ENCODE results near the gene NFKBIA. TPM values are rescaled to one million over a fixed set of nuclear protein-coding genes. Genes with fewer than 3 reads are reported as not detected.

The NFKBIA gene
- total RNA-seq (2021; fragmentation: NEBNext Ultra II Directional; extraction: Animal tissue kit (Norgen Biotek cat#: 25700)) (24.4 and 25.9 TPM in 2 replicates), polyA plus RNA-seq (2011; rRNA removed) (49.7 and 59.5 TPM in 2 replicates), polyA minus RNA-seq (2011; rRNA and poly(A)+ RNA removed) (54.4 and 66.5 TPM in 2 replicates)
- 41.5 TPM for polyA plus RNA-seq (2011; cell fraction: cytosol; rRNA removed)
- 100 TPM for polyA plus RNA-seq (2011; cell fraction: nucleus; rRNA removed)
- polyA plus RNA-seq (2012, experiment 1 of 2) = 29.4 to 34.3 TPM (median 31.5 TPM) in 4 replicates
- 38.2 TPM for polyA plus RNA-seq (2012, experiment 2 of 2)
- polyA plus RNA-seq (2013, experiment 1 of 2) = 18.4 TPM
- polyA plus RNA-seq (2013, experiment 2 of 2) = 18.3 TPM
- polyA minus RNA-seq (2011; cell fraction: cytosol; rRNA and poly(A)+ RNA removed) = 24.7 TPM
- 105 TPM for polyA minus RNA-seq (2011; cell fraction: nucleus; rRNA and poly(A)+ RNA removed)
- long read RNA-seq, experiment 1, transcript NFKBIA-201 (6 exons, 1,558 nt) = major isoform, 11 of 24 reads
- long read RNA-seq, experiment 1, partial matches to known transcripts = 3 of 24 reads
- long read RNA-seq, experiment 1, other reads (novel, unspliced or antisense) = 8 of 24 reads
- long read RNA-seq, experiment 2, partial matches to known transcripts = 5 of 9 reads
- long read RNA-seq, experiment 2, other reads (novel, unspliced or antisense) = 0 of 9 reads

GRCh38 chr14:35404449-35405303 lies at the start of gene NFKBIA:
Gene NFKBIA (minus strand): TSS chr14:35404749. CDS start chr14:35404644, 105 bp downstream.
- Histone ChIP-seq H3K14ac (ENCODE audit: insufficient read length) (no peak within 1 kb of the TSS), H3K79me1 (ENCODE audit: low read depth, low read length) (peaks cover 6% of the 10 kb centered on the region; the same call in 1 of the 2 replicates), H3K4ac (replicated peaks; ENCODE audit: insufficient read length, low read depth, low read length) (peak within 1 kb of the TSS; percentile 46), H4K20me1 (replicated peaks in 1 of 2; ENCODE audit: control insufficient read depth in 1 of 2, insufficient read depth in 2 of 2, low read length in 2 of 2) (peaks cover 2 to 3% of the 10 kb centered on the region in 2 experiments), H3K27ac (ENCODE audit: low read depth, low read length) (peak within 1 kb of the TSS; percentile 96), H2BK15ac (ENCODE audit: low read length) (no peak within 1 kb of the TSS), H3K23ac (ENCODE audit: insufficient read length) (no peak within 1 kb of the TSS), H3K9ac (replicated peaks in 1 of 4; ENCODE audit: extremely low read depth in 1 of 4, low read depth in 3 of 4, low read length in 3 of 4) (peak within 1 kb of the TSS; percentile 89 to 95 (median 91)), H4K8ac (ENCODE audit: extremely low read depth, insufficient read depth, low read length) (peak within 1 kb of the TSS; percentile 97), H4K91ac (replicated peaks; ENCODE audit: insufficient read length, low read length) (peak within 1 kb of the TSS; percentile 89), H2BK20ac (ENCODE audit: low read length) (0 out of 2 replicates have a peak within 1 kb of the TSS, but pooled peaks have one; percentile 61), H2AK5ac (ENCODE audit: low read depth, low read length) (0 out of 2 replicates have a peak within 1 kb of the TSS, but pooled peaks have one; percentile 71), H3K18ac (ENCODE audit: extremely low read depth, low read length) (peak within 1 kb of the TSS; percentile 94), H3K4me2 (ENCODE audit: insufficient read depth in 1 of 2, low read depth in 2 of 2, low read length in 2 of 2) (peak within 1 kb of the TSS; percentile 95 to 96), H4K5ac (ENCODE audit: insufficient read length, low read depth, low read length) (peak within 1 kb of the TSS; percentile 96), H3K4me3 (ENCODE audit: extremely low read depth in 1 of 4, insufficient read depth in 2 of 4, low read depth in 3 of 4, low read length in 4 of 4) (peak within 1 kb of the TSS; percentile 77 to 99 (median 90)), H3K56ac (replicated peaks; ENCODE audit: insufficient read length, low read depth, low read length) (peak within 1 kb of the TSS; percentile 93), H3K27me3 (replicated peaks in 1 of 4; ENCODE audit: control insufficient read depth in 3 of 4, extremely low read depth in 1 of 4, insufficient read depth in 3 of 4, low read length in 3 of 4) (no peaks in the 10 kb centered on the region), H3K36me3 (ENCODE audit: control insufficient read depth in 2 of 4, insufficient read depth in 4 of 4, low read length in 3 of 4) (peaks cover 12 to 31% (median 24%) of the 10 kb centered on the region in 4 experiments), H3K79me2 (ENCODE audit: control insufficient read depth in 1 of 2, insufficient read depth in 2 of 2, low read length in 2 of 2) (peaks cover 0 to 15% of the 10 kb centered on the region in 2 experiments; a peak in 3 of 4 replicates), H3K4me1 (replicated peaks in 1 of 4; ENCODE audit: control insufficient read depth in 3 of 4, insufficient read depth in 4 of 4, low read length in 3 of 4) (peaks cover 4 to 19% (median 12%) of the 10 kb centered on the region in 4 experiments), H3K23me2 (ENCODE audit: low read depth, low read length) (peaks cover 9% of the 10 kb centered on the region), H2BK12ac (ENCODE audit: low read depth, low read length) (peak within 1 kb of the TSS; percentile 84; the same call in 1 of the 2 replicates), H3K9me3 (ENCODE audit: insufficient read depth in 2 of 2, low read depth in 1 of 2, low read length in 1 of 2) (no peaks in the 10 kb centered on the region), H2AFZ (ENCODE audit: low read length) (peak within 1 kb of the TSS; percentile 52; the same call in 1 of the 2 replicates), H2BK120ac (replicated peaks; ENCODE audit: low read depth, low read length) (no peak within 1 kb of the TSS), H2BK5ac (ENCODE audit: low read depth, low read length) (peak within 1 kb of the TSS; percentile 91)
- ChIA-PET POLR2A (ENCODE audit: partially characterized antibody) (interaction anchor here (0.5 to 4.8 kb wide), 43 partner anchors 10 to 791 kb away, joined by 3 to 48 read pairs (median 5); partner anchors contain the start of genes CFL2, PPP2R3C, PRORP and PSMA6), CTCF (ENCODE audit: partially characterized antibody) (interaction anchor here (0.6 to 3.3 kb wide), 26 partner anchors 9 to 422 kb away, joined by 3 to 18 read pairs (median 4); partner anchors contain the start of gene SRP54)
- WGBS, 2 experiments (ENCODE audit: extremely low coverage in 1 of 2, insufficient coverage in 1 of 2, insufficient read length in 1 of 2, insufficient replicate concordance in 2 of 2, low coverage in 1 of 2, low lambda C conversion rate in 2 of 2, missing lambda C conversion rate in 1 of 2) = 1% methylated on average over 51 of the region's 69 CpGs; no CpG with 5 or more reads in 1 of the 2 experiments
- DNase-seq (ENCODE audit: low read depth in 1 of 2, low spot score in 2 of 2) (peak in 1 of 2 experiments; percentile 83), FAIRE-seq (no peak)
- peak in 1 of 2 experiments; percentile 32; a peak in 1 of 4 replicates for TF ChIP-seq RAD21 (IDR thresholded peaks at IDR 0.05 in 1 of 2, conservative IDR thresholded peaks at IDR 0.05 in 1 of 2; ENCODE audit: low read depth in 2 of 2, low read length in 2 of 2)
- peak; percentile 30; the same call in 1 of the 2 replicates for TF ChIP-seq YY1 (IDR thresholded peaks at IDR 0.05; ENCODE audit: low read depth, low read length)
- peak; percentile 37 to 49 (median 37); a peak in 3 of 4 replicates for TF ChIP-seq CTCF (IDR thresholded peaks at IDR 0.05; ENCODE audit: control extremely low read depth in 1 of 3, insufficient read depth in 1 of 3, low read depth in 1 of 3, low read length in 3 of 3)

All from H1 (cell line).